GM21528 (cell line): ENCODE measurements around the gene SVEP1.
"Not testable (repeated sequence)": the region's sequence is repeated elsewhere in the genome, so short reads cannot be mapped to it uniquely, and the experiment has no call there.

ENCODE experiments used
- ATAC-seq: cut with Tn5 transposase; IDR thresholded peaks from one replicate; pipeline ENCODE4 v1.9.1; 2021; ENCODE audit warnings: mild to moderate bottlenecking, moderate library complexity; ENCODE audit not compliant: unreplicated experiment, low FRiP score

SVEP1 gene

GRCh38 chr9:110579034-110579861 lies at the start of gene SVEP1:
Gene SVEP1 (minus strand): TSS chr9:110579741. CDS start chr9:110579543, 198 bp downstream.
- no peak for ATAC-seq

GRCh38 chr9:110626101-110626829 lies 46.7 kb upstream of the SVEP1 start:
- ATAC-seq: peak; percentile 98

GRCh38 chr9:110623462-110624025 lies 44.0 kb upstream of the SVEP1 start:
- no peak for ATAC-seq

GRCh38 chr9:110622368-110622767 lies 42.8 kb upstream of the SVEP1 start:
- no peak for ATAC-seq

GRCh38 chr9:110620726-110621125 lies 41.2 kb upstream of the SVEP1 start:
- no peak for ATAC-seq

GRCh38 chr9:110619831-110620230 lies 40.3 kb upstream of the SVEP1 start:
- no peak for ATAC-seq

- ATAC-seq: no peak
These were observed 36.0 kb upstream of the SVEP1 start for GRCh38 chr9:110615498-110615897.

- not testable (repeated sequence) for ATAC-seq
These were observed 35.0 kb upstream of the SVEP1 start for GRCh38 chr9:110614576-110614975.

GRCh38 chr9:110606179-110606790 lies 26.7 kb upstream of the SVEP1 start:
- ATAC-seq: no peak

- no peak for ATAC-seq
These were observed 26.0 kb upstream of the SVEP1 start for GRCh38 chr9:110605565-110605964.

GRCh38 chr9:110604171-110604601 lies 24.6 kb upstream of the SVEP1 start:
- no peak for ATAC-seq

GRCh38 chr9:110602281-110602680 lies 22.7 kb upstream of the SVEP1 start:
- no peak for ATAC-seq

- ATAC-seq: no peak
These were observed 21.6 kb upstream of the SVEP1 start for GRCh38 chr9:110601098-110601497.

- ATAC-seq: no peak
These were observed 19.9 kb upstream of the SVEP1 start for GRCh38 chr9:110599468-110599867.

- no peak for ATAC-seq
These were observed 12.7 kb upstream of the SVEP1 start for GRCh38 chr9:110592044-110592830.

GRCh38 chr9:110591526-110591925 lies 12.0 kb upstream of the SVEP1 start:
- ATAC-seq: no peak

- ATAC-seq: no peak
These were observed 11.3 kb upstream of the SVEP1 start for GRCh38 chr9:110590816-110591215.

GRCh38 chr9:110588296-110588695 lies 8.8 kb upstream of the SVEP1 start:
- ATAC-seq: no peak

- no peak for ATAC-seq
These were observed 3.7 kb upstream of the SVEP1 start for GRCh38 chr9:110583237-110583636.

GRCh38 chr9:110582156-110582555 lies 2.6 kb upstream of the SVEP1 start:
- no peak for ATAC-seq
